CD4-positive, alpha-beta T cell treated with Interferon gamma for 1 hour (primary cell): ENCODE data around the gene R3HDM1.
"Not testable (repeated sequence)": the region's sequence is repeated elsewhere in the genome, so short reads cannot be mapped to it uniquely, and the experiment has no call there.

Experiments used
- DNase-seq: peaks from one replicate; pipeline ENCODE4 v3.0.0-alpha.2; 2020

The R3HDM1 gene

GRCh38 chr2:135647836-135648579 is 116.7 kb downstream of the R3HDM1 start:
- DNase-seq: no peak

- no peak for DNase-seq
Observed at GRCh38 chr2:135650721-135651120, 119.4 kb downstream of the R3HDM1 start.

GRCh38 chr2:135651717-135652116 is 120.4 kb downstream of the R3HDM1 start:
- no peak for DNase-seq

DNA sequence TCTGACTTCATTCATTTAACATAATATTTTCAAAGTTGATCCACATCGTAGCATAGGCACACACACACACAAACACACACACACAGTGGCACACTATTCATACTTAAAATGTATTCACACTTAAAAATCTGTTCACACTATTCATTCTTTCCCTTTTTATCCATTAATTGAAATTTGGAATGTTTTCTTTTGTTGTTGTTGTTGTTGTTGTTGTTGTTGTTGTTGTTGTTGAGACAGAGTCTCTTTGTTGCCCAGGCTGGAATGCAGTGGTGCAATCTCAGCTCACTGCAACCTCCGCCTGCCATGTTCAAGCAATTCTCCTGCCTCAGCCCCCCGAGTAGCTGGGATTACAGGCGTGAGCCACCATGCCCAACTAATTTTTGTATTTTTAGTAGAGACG is 123.0 kb downstream of the R3HDM1 start:
- DNase-seq: not testable (repeated sequence)

- peak; percentile 44 for DNase-seq
Observed at GRCh38 chr2:135657806-135658582, 126.7 kb downstream of the R3HDM1 start.

DNA sequence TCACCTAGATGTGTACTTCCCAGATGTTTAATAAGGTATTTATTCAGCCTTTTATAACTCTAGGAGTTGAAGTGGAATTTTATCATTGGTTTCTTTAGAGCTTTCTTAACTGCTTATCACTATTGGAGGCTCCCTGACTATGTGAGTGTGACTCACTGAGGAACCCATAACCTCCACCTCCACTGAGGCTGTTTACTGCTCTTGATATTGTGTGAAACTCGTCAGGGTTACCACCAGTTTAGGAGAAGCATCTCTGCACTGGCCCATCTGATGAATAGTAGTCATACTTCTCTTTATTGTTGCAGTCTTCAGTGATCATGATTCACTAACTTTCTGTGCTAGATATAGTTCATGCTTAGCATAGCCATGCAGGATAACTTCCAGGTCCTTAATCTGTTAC is 130.8 kb downstream of the R3HDM1 start:
- DNase-seq: no peak

DNA sequence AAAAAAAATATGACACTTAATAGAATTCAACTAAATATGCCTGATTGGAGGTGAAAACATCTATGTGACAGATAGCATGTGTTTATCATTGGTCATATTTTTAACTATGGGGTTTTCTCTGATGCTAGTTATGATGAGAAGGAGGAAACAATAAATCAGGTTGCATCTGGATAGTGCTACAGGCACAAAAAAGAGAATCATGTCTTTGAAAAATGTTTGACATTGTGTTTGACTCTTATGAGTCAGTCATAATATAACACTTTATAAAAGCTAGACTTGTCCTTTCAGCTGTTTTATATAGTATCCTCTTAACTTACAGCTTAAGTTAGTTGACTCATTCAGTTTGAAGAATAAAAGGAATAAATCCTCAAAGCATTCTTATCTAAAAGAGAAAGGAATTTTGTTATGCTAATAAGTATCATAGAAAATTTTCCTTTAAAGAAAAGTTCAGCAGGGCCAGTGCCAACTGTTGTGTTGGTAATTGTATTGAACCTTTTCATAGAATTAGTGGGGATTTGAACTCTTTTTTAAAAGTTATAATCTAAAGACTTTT is 131.9 kb downstream of the R3HDM1 start:
- no peak for DNase-seq

DNA sequence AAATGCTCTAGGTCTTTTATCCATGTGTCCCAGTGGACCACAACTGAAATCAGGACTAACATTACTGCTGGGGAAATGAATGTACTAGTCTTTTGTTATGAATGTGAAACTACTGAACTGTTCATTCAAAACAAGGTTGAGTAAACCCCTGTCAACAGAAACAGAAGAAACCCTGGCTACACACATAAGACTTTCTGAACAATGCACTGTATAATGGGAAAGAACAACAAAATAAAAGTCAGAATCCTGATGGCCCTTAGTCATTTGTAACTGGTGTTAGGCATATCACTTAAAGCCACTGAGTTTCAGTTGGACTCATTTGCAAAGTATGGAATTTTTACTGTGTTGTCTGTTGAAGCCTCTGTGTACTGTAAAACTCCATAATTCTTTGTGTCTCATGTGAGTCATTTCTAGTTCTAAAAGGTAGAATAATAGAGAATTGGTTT is 133.4 kb downstream of the R3HDM1 start:
- no peak for DNase-seq

GRCh38 chr2:135667045-135667444 is 135.8 kb downstream of the R3HDM1 start:
- no peak for DNase-seq

- DNase-seq: no peak
Observed at GRCh38 chr2:135674453-135674852, 143.2 kb downstream of the R3HDM1 start.

DNA sequence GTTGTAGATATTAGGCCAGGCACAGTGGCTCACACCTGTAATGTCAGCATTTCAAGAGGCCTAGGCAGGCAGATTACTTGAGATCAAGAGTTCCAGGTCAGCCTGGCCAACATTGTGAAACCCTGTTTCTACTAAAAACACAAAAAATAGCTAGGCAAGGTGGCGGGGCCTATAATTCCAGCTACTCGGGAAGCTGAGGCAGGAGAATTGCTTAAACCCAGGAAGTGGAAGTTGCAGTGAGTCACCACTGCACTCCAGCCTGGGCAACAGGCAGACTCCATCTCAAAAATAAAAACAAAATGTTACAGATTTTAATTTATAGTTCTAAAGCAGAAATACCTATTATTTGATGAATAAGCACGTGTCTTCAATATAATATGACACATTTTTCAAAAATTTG is 144.7 kb downstream of the R3HDM1 start:
- no peak for DNase-seq

GRCh38 chr2:135679125-135679524 is 147.8 kb downstream of the R3HDM1 start:
- DNase-seq: no peak

- DNase-seq: no peak
Observed at GRCh38 chr2:135685361-135685760, 154.1 kb downstream of the R3HDM1 start.

DNA sequence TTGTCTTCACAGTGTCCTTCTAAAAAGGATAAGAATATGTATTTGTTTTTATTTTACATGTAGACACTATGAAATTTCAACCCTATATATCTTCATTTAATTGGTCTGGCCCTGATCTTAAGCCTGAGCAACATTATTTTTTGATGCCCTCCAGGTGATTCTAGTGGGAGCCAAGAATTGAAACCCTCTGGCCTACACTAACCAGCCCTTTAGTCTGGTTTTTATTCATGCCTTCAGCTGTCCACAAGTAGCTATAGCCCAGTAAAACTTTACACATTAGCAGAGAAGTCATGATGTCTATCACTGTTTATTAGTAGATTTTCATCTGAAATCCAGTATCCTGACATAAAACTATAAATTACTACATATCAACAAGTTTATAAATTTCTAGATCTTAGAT is 157.7 kb downstream of the R3HDM1 start:
- no peak for DNase-seq

DNA sequence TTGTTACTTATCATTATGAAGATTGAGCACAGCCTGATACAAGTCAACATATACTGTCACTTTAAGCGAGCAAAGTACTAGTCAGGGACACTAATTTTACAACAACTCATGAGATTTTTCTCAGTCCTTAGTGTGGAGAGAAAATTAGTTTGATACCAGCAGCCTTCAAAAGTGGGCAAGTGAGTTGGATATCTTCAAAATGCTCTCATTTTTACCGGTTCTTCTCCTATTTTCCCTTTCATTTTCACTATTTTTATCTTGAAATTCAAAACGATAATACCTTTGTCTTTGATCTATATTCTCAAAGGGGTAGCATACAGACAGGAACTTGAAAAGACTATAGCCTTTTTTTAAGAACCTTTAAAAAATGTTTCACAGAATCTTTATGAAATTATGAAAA is 158.4 kb downstream of the R3HDM1 start:
- no peak for DNase-seq

DNA sequence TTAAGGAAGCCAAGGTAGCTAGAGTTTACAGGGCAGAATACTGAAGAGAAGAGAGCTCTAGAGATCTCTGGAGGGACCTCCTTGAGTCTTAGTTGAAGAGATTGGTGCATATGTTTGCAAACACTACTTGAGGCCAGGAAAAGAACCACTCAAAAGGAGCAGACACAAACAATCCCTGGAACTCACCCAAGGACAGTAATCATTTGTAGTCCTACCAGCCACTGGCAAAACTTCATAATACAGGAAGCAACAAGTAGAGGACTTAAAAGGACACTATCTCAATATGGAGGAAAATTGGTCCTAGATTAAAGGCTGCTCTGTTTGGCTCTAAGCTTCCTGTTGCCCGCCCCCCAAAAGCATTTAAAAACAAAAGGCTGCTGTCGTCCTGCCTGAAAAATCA is 163.4 kb downstream of the R3HDM1 start:
- no peak for DNase-seq

DNA sequence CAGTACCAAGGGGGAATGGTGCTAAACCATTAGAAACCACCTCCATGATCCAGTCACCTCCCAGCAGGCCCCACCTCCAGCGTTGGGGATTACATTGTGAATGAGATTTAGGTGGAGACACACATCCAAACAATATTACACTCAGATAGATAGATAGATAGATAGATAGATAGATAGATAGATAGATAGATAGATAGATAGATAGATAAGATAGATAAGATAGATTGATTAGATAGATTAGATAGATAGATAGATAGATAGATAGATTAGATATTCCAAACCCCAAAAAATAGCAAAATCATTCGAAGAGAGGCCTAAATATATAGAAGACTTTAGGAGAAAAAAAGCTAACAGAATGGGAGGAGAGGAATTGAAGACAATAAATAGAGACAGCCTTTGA is 167.6 kb downstream of the R3HDM1 start:
- no peak for DNase-seq

- no peak for DNase-seq
Observed at GRCh38 chr2:135701442-135701841, 170.2 kb downstream of the R3HDM1 start.

- DNase-seq: no peak
Observed at GRCh38 chr2:135703300-135703699, 172.0 kb downstream of the R3HDM1 start.

GRCh38 chr2:135704075-135704474 is 172.8 kb downstream of the R3HDM1 start:
- not testable (repeated sequence) for DNase-seq

- DNase-seq: no peak
Observed at GRCh38 chr2:135708159-135708558, 176.9 kb downstream of the R3HDM1 start.

DNA sequence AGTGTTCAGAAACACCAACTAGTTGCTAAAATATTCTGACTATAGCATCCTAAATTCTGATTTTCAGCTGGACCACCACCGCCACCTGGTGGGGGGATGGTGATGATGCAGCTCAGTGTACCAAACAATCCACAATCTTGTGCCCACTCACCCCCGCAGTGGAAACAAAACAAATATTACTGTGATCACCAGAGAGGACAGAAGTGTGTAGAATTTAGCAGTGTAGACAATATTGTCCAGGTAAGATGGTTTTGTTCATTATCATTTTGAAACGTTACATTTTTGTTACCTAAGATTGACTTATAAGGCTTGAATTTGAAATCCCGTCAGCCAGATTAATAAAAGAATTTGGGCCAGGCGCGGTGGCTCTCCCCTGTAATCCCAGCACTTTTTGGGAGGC is 178.7 kb downstream of the R3HDM1 start:
- DNase-seq: peak; percentile 54

DNA sequence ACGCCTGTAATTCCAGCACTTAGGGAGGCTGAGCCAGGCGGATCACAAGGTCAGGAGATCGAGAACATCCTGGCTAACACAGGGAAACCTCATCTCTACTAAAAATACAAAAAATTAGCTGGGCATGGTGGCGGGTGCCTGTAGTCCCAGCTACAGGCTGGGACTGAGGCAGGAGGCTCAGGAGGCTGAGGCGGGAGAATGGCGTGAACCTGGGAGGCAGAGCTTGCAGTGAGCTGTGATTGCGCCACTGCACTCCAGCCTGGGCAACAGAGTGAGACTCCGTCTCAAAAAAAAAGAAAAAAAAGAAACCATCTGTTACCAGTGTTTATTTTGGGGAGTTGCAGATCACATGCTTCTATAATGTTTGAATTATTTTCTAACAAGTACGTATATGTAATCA is 183.8 kb downstream of the R3HDM1 start:
- DNase-seq: not testable (repeated sequence)
